NCI-H146 (cell line): ENCODE results near the gene NBEAL1.
"Not testable (repeated sequence)": the region's sequence is repeated elsewhere in the genome, so short reads cannot be mapped to it uniquely, and the experiment has no call there.

ENCODE experiments used
- DNase-seq: peaks from one replicate; lab custom pipeline; 2025; lab: John Stamatoyannopoulos, UW

The NBEAL1 gene

GRCh38 chr2:203039211-203039610, 24.5 kb downstream of the NBEAL1 start:
- DNase-seq = not testable (repeated sequence)

GRCh38 chr2:203040966-203041521, 26.4 kb downstream of the NBEAL1 start:
- no peak for DNase-seq

GRCh38 chr2:203042178-203042577, 27.5 kb downstream of the NBEAL1 start:
- no peak for DNase-seq

GRCh38 chr2:203043226-203043625, 28.6 kb downstream of the NBEAL1 start:
- no peak for DNase-seq

GRCh38 chr2:203045867-203046266, 31.2 kb downstream of the NBEAL1 start:
- DNase-seq = no peak

GRCh38 chr2:203052539-203052938, 37.9 kb downstream of the NBEAL1 start:
- no peak for DNase-seq

- no peak for DNase-seq
These were observed 45.0 kb downstream of the NBEAL1 start for GRCh38 chr2:203059567-203060240.

GRCh38 chr2:203061346-203061745, 46.7 kb downstream of the NBEAL1 start:
- DNase-seq = no peak

- no peak for DNase-seq
These were observed 47.5 kb downstream of the NBEAL1 start for GRCh38 chr2:203062126-203062525.

GRCh38 chr2:203066519-203067091, 51.9 kb downstream of the NBEAL1 start:
- not testable (repeated sequence) for DNase-seq

GRCh38 chr2:203070701-203071100, 56.0 kb downstream of the NBEAL1 start:
- no peak for DNase-seq

- no peak for DNase-seq
These were observed 56.5 kb downstream of the NBEAL1 start for GRCh38 chr2:203071148-203071547.

GRCh38 chr2:203072371-203072770, 57.7 kb downstream of the NBEAL1 start:
- no peak for DNase-seq

GRCh38 chr2:203077451-203077850, 62.8 kb downstream of the NBEAL1 start:
- DNase-seq = no peak

- DNase-seq = no peak
These were observed 65.9 kb downstream of the NBEAL1 start for GRCh38 chr2:203080447-203081045.

- DNase-seq = no peak
These were observed 68.7 kb downstream of the NBEAL1 start for GRCh38 chr2:203083328-203083727.

- not testable (repeated sequence) for DNase-seq
These were observed 71.7 kb downstream of the NBEAL1 start for GRCh38 chr2:203086381-203086780.

- DNase-seq = not testable (repeated sequence)
These were observed 76.0 kb downstream of the NBEAL1 start for GRCh38 chr2:203090721-203091120.

GRCh38 chr2:203097735-203098134, 83.1 kb downstream of the NBEAL1 start:
- DNase-seq = no peak

GRCh38 chr2:203102357-203102756, 87.7 kb downstream of the NBEAL1 start:
- not testable (repeated sequence) for DNase-seq

GRCh38 chr2:203104273-203104672, 89.6 kb downstream of the NBEAL1 start:
- no peak for DNase-seq

- DNase-seq = no peak
These were observed 91.3 kb downstream of the NBEAL1 start for GRCh38 chr2:203105996-203106395.

- DNase-seq = not testable (repeated sequence)
These were observed 95.8 kb downstream of the NBEAL1 start for GRCh38 chr2:203110496-203110895.
